Activated T-cell treated with anti-CD3 and anti-CD28 coated beads for 48 hours (primary cell): ENCODE measurements around the gene CPNE5.

Experiments used
- DNase-seq: peaks from one replicate; pipeline ENCODE4 v3.0.0-alpha.2; 2020; ENCODE audit warnings: low read depth

The CPNE5 gene

GRCh38 chr6:36743538-36744303 is 95.5 kb downstream of the CPNE5 start:
- DNase-seq = no peak

DNA sequence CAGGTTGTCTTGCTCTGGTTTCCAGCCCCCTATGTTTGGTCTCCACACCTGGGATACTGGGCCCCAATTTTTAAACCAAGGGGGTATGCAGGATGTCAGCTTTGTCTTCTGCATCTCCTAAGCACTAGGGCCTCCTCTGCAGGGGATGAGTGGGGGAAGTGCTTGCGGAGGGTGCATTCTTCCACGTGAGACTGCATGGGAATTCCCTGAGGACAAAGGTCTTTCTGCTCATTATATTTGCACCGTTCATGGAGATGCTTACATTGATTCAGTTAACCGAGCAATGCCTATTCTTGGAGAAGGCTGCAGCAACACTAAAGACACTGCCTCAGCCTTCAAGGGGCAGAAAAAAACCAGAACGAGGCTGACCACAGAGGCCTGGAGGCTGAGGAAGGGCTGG is 96.2 kb downstream of the CPNE5 start:
- no peak for DNase-seq

DNA sequence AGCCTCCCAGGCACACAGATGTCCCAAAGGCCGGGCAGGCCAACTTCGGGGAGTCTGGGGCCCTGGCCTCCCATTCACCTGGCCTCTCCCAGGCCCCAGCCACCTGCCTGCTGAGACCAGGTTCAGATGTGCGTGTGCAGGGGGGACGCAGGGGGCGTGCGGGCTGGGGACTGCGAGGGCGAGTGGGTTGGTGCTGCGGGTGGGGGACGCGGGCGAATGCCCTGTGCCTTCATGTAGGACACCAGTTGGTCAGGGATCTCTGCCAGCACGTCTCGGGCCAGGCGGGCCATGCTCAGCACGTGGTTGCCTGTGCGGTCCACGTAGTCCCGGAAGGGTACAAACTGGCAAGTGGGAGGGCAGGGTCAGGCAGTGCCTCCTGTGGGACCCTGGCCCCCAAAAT is 97.1 kb downstream of the CPNE5 start:
- DNase-seq = no peak

- DNase-seq = no peak
Measured at GRCh38 chr6:36740818-36741179, 98.4 kb downstream of the CPNE5 start.

GRCh38 chr6:36739947-36740817 is 99.1 kb downstream of the CPNE5 start:
- no peak for DNase-seq

DNA sequence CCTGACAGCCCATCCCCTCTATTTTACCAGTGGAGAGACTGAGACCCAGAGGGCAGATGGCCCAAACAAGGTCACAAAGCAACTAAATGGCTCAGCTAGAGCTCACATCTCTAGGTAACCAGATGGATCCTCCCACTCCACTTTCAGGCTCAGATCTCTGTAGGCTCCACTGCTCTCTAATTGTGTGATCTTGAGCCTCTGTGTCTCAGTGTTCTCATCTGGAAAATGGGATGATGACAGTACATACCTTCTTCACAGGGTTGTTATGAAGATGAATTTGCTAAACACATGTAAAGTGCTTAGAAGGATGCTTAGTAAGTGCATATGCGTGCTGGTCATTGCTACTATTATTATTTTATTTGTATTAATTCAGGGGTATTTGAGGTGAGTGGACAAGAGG is 101.1 kb downstream of the CPNE5 start:
- DNase-seq = no peak

DNA sequence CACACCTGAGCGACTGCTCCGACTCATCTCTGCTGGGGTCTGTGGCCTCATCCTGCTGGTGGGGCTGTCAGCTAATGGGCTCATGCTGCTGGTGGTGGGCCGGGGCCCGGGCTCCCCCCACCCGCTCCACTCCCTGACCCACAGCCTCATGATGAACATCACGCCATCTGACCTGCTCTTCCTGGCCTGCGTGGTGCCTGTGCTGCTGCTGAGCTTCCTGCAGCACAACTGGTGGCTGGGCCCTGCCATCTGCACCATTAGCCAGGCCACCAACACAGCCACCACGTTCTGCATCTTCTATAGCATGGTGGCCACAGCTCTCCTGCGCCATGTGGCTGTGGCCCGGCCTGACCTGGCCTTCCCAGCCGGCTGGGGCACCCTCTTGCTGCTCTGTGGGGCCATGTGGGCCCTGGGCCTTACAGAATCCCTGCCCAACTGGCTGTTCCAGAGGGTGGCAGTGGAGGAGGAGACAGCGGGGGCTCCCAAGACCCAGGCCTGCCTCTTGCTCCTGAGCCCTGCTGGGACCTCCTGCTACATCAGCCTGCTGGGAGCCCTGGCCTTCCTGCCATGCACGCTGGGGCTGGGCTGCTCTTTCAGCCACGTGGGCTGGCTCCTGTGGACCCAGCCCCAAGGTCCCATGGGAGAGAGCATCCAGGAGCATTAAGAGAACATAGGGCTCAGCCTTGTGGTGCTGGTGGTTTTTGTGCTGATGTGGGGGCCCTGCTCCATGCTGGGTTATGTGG is 102.0 kb downstream of the CPNE5 start:
- DNase-seq = no peak

DNA sequence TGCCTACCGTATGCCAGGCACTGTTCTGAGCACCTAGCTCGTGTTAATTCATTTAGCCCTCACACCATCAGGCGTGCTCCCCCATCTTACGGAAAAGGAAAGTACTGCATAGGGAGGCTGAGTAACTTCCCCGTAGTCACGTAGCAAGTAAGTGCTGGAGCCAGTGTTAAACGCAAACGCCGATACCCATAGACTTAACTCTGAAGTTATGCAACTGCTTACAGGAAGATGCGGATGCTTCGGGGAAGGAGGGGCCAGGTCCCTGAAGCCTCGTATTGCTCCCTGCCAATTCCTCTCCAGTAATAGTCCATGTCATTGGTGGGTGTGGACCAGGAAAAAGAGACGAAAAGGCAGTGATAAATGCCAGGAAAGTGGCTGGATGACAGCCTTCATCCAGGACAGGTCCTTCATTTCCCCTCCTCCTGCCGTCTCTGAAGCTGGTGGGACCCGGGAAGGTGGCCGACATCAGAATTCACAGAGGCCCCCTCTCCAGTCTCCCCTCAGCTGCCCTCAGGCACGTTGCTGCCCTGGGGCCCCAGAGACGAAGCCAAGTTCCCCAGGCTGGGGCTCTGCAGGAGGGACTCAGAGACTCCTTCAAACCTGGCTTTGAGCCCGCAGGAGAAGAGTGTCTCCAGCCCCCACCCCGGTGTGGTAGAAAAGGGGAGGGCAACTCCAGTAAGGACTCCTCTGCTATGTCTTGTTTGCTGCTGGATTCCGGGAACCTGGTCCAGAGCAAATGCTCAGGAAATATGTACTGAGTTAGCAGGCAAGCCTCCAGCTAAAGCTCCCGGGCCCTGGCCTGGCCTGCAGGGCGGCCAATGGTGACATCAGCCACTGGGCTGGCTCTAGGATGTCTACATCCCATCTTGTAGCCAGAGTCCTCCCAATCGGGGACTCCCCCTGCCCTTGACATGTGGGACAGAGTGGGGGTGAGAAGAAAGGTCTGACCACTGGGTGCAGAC is 103.9 kb downstream of the CPNE5 start:
- DNase-seq = no peak

DNA sequence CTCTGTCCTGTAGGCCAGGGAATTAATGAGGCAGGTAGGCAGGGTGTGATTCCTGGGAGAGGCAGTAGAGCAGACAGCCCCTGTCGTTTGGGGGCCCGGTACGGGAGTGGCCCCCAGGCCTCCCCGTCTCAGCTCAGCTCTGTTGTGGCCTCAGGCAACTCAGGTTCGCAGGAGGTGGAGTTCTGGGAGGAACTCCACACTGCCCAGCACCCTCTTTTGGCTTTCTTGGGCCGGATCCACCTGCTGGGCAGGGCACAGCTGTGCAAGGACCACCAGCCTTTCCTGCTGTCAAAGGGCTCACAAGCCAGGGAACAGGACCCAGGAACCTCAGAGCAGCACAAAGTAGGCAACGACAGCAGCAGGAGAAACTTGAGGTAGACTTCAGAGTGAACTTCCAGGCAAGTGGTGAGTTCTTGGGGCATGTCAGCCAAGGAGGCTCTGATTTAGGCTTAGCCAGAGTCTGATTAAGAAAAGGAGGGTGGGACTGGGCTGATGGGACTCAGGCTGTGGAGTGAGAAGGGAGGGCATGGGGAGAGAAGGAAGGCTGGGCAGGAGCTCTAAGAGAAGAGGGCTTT is 104.7 kb downstream of the CPNE5 start:
- DNase-seq = no peak

GRCh38 chr6:36733300-36733699 is 105.9 kb downstream of the CPNE5 start:
- DNase-seq = no peak

DNA sequence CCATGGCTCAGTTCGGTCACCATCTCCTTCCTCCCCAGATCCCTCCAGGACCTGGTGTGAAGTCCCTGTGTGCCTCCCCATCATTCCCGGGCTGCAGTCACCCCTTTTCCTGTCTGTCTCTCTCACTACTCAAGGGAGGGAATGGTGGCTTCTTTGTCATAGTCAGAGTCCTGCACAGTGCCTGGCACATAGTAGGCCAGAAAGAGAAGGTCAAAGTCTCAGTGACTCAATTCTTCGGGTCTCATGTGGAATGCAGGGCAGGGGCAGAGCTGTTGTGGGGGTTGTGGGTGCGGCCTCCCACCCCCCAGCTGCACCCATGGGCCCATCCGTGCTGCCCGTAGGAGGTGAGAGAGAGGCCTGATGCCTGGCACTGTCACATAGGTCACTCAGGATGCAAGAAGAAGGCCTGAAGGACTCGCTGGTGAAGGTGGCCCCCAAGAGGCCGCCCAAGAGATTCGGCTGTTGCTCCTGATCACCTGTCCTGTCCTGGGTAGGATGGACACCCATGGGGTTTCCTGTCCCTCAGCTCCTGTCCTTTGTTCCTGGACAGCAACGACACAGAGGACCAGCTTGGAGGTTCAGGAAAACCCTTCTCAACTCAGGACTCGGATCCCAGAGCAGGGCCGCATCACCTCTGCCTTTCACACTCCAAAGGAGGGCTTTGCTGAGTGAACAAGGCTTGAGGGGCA is 107.5 kb downstream of the CPNE5 start:
- no peak for DNase-seq

GRCh38 chr6:36730424-36731380 is 108.5 kb downstream of the CPNE5 start:
- no peak for DNase-seq

GRCh38 chr6:36729161-36729524 is 110.1 kb downstream of the CPNE5 start:
- no peak for DNase-seq

DNA sequence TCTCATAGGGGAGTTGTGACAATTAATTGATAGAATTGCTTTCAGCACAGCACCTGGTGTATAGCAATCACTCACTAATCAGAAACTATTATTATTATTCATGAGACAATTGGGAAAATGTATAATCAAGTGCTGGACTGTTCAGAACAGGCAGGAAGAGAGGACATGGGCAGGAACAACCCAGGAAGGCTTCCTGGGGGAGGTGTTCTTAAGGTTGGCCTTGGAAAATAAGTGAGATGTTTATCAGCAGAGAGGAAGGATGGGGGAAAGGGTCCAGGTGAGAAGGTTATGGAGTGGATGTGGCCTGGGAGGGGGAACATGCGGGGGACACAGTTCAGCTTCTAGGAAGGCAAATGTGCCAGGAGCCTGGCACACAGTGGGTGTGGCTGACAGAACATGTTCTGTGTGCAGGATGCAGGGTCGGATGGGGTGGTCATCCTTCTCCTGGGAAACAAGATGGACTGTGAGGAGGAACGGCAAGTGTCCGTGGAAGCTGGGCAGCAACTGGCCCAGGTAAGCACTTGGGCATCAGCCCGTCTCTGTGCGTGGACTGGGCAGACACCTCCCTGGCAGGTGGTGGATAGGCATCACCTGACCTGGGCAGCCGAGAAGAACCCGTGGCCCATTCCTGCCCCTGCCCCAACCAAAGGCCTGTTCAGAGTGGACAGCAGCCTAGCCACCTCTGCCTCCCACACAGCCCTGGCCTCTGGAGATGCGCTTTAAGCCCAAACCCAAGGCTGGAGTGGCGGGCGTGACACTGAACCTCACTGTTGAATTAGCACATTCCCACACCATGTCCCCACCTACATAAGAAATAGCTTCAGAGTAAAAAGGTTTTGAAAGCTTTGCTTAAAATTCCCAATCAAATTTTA is 110.7 kb downstream of the CPNE5 start:
- no peak for DNase-seq

DNA sequence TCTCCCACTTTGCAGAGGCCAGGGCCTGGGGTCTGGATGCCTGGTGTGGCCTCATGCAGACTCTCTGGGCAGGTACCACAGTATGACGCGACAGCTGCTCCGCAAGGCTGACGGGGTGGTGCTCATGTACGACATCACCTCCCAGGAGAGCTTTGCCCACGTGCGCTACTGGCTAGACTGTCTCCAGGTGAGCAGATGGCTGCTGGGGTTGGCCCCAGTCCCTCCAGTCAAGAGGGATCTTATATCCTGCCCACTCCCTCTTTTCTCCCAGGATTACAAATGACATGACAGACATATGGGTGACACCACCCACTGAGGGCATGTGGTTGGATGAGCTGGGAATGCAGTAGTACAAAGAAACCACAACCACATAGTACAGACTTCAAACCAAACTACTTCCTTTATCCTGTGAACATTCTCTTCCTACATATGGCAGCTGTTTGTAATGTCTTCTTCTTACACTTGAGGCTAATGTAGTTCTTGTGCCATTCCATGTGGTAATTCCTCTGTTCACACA is 111.7 kb downstream of the CPNE5 start:
- no peak for DNase-seq

DNA sequence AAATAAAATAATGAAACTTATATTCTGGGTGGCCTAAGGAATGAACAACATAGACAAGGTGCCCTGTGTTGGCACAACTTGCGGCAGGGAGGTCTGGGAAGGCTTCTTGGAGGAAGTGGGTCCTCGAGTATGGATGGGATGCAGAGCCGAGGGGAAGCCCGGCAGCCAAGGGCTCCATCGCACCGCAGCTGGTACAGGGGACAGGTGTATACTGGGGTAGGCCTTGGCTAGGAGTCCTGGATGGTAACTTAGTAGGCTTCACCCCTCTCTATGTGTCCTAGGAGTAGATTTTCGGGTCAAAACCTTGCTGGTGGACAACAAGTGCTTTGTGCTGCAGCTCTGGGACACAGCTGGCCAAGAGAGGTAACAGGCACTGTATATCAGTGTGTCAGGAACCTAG is 113.7 kb downstream of the CPNE5 start:
- DNase-seq = no peak

DNA sequence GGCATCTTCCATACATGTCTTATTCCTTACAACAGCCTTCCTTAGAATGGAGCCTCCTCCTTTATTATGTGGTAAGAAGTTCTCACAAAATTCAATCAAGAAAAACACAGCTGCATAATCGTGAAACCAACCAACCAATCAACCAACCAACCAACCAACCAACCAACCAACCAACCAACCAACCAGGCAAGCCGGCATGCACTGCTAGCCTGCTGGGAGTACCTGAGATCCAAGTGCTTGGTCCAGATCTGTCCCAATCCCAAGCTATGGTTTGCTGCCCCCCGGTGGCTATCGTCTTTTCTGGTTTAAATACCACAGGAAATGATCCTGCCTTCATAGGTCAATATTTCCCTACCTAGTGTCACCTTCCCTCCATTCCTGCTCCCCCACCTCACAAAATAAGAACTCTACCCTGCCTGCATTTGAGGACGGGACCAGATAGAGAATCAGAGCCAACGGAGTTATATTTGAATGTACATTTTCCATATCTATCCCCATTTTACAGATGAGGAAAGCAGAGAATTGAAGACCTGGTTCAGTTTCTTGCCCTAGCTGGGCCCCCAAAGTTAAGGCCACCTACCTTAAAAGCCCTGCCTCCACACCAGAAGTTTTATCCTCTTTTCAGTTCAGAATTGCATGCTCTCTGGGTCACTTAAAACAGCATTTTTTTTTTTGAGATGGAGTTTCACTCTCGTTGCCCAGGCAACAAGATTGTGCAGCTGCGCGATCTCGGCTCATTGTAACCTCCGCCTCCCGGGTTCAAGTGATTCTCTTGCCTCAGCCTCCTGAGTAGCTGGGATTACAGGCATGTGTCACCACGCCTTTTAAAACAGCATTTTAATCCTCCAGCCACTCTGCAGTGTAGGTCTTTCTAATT is 114.5 kb downstream of the CPNE5 start:
- peak; percentile 47 for DNase-seq
